MCF 10A (cell line): ENCODE results near the gene CYP19A1. TPM values are rescaled to one million over a fixed set of nuclear protein-coding genes. Genes with fewer than 3 reads are reported as not detected.

ENCODE experiments used
- BruUV-seq: library from RNA; stranded (reverse); fragments of 400-500 nt; replicated peaks from 2 replicates; lab custom pipeline; 2021; lab: Mats Ljungman, UMichigan
- CTCF ChIA-PET: fragments of 300-600 bp; sonication (Branson Sonifier 250); formaldehyde crosslinking; extraction: SDS; loops from one replicate; lab custom pipeline; 2021; ENCODE audit warnings: antibody characterized with exemption, inconsistent platforms; lab: Yijun Ruan, JAX
- POLR2A ChIA-PET: fragments of 300-600, 350-650 bp; sonication (Branson Sonifier 250); formaldehyde crosslinking; extraction: SDS; loops from one replicate; lab custom pipeline; 2020; ENCODE audit warnings: antibody characterized with exemption, inconsistent platforms; lab: Yijun Ruan, JAX
- DNase-seq: peaks from one replicate; pipeline ENCODE4 v3.0.0-alpha.2; 2018; ENCODE audit not compliant: unreplicated experiment
- H3K27ac Mint-ChIP-seq: one replicate; pipeline ENCODE4 v1.8.0; 2022; ENCODE audit warnings: mild to moderate bottlenecking, low read depth, mixed read lengths; ENCODE audit not compliant: unreplicated experiment
- H3K27me3 Mint-ChIP-seq: one replicate; pipeline ENCODE4 v1.8.0; 2022; ENCODE audit warnings: mixed read lengths; ENCODE audit not compliant: insufficient read depth, unreplicated experiment
- H3K36me3 Mint-ChIP-seq: one replicate; pipeline ENCODE4 v1.8.0; 2022; ENCODE audit warnings: mild to moderate bottlenecking, moderate library complexity, mixed read lengths; ENCODE audit not compliant: insufficient read depth, unreplicated experiment
- H3K4me1 Mint-ChIP-seq: one replicate; pipeline ENCODE4 v1.8.0; 2022; ENCODE audit warnings: mixed read lengths; ENCODE audit not compliant: insufficient read depth, unreplicated experiment
- H3K4me3 Mint-ChIP-seq: one replicate; pipeline ENCODE4 v1.8.0; 2022; ENCODE audit warnings: mild to moderate bottlenecking, moderate library complexity, mixed read lengths; ENCODE audit not compliant: unreplicated experiment
- H3K9me3 Mint-ChIP-seq: one replicate; pipeline ENCODE4 v1.8.0; 2022; ENCODE audit warnings: mixed read lengths; ENCODE audit not compliant: unreplicated experiment
- CTCF ChIP-seq: fragments of 200-600 bp; IDR thresholded peaks from one replicate; pipeline ENCODE4 v1.8.0; 2022; ENCODE audit warnings: antibody characterized with exemption, mild to moderate bottlenecking; ENCODE audit not compliant: unreplicated experiment
- intact Hi-C: fragments of 100-400 bp; cut with micrococcal nuclease; formaldehyde crosslinking; loops from 2 replicates; pipeline ENCODE4 v1.14.1; 2022
- total RNA-seq: library from RNA; stranded (reverse); gene quantifications from 2 replicates; pipeline ENCODE4 v1.2.3, GENCODE V29; 2022

CYP19A1 gene
- total RNA-seq, 1 experiment from 2014 or later = not detected

GRCh38 chr15:51307811-51308210 lies 30.6 kb downstream of the CYP19A1 start:
- peak; percentile 52 for DNase-seq
- H3K27ac Mint-ChIP-seq = no peak overlapping the region
- intact Hi-C loops = no loop called here
- H3K9me3 Mint-ChIP-seq = no peaks in the 10 kb centered on the region
- no peaks in the 10 kb centered on the region for H3K36me3 Mint-ChIP-seq
- no peak overlapping the region for H3K4me3 Mint-ChIP-seq
- BruUV-seq = no TSS peak
- CTCF ChIA-PET = interaction anchor here (0.6 to 1.2 kb wide), 3 partner anchors 9 to 91 kb away, joined by 3 read pairs; no protein-coding TSS in a partner anchor
- peaks cover 13% of the 10 kb centered on the region for H3K4me1 Mint-ChIP-seq
- POLR2A ChIA-PET = interaction anchor here (1.3 kb wide), 1 partner anchor 22 kb away, joined by 5 read pairs; no protein-coding TSS in a partner anchor
- no peaks in the 10 kb centered on the region for H3K27me3 Mint-ChIP-seq
- TF ChIP-seq CTCF = no peak

- CTCF ChIA-PET = interaction anchor here (0.6 to 1.2 kb wide), 4 partner anchors 8 to 92 kb away, joined by 3 read pairs; no protein-coding TSS in a partner anchor
- no peak for DNase-seq
These were observed 31.1 kb downstream of the CYP19A1 start for GRCh38 chr15:51307325-51307724.

GRCh38 chr15:51303462-51303980 lies 34.9 kb downstream of the CYP19A1 start:
- intact Hi-C loops = no loop called here
- H3K4me3 Mint-ChIP-seq = no peak overlapping the region
- BruUV-seq = no TSS peak

More at GRCh38 chr15:51307325-51307724, 31.1 kb downstream of the CYP19A1 start:
- intact Hi-C loops = no loop called here
- Mint-ChIP-seq H3K9me3 (no peaks in the 10 kb centered on the region), H3K4me1 (peaks cover 12% of the 10 kb centered on the region), H3K36me3 (no peaks in the 10 kb centered on the region), H3K4me3 (no peak overlapping the region), H3K27me3 (no peaks in the 10 kb centered on the region), H3K27ac (no peak overlapping the region)
- no TSS peak for BruUV-seq
- no peak for TF ChIP-seq CTCF
- POLR2A ChIA-PET = interaction anchor here (1.3 kb wide), 1 partner anchor 21 kb away, joined by 5 read pairs; no protein-coding TSS in a partner anchor

More at GRCh38 chr15:51303462-51303980, 34.9 kb downstream of the CYP19A1 start:
- Mint-ChIP-seq H3K27me3 (no peaks in the 10 kb centered on the region), H3K36me3 (no peaks in the 10 kb centered on the region), H3K9me3 (no peaks in the 10 kb centered on the region), H3K4me1 (peaks cover 12% of the 10 kb centered on the region), H3K27ac (no peak overlapping the region)
- DNase-seq = no peak
- POLR2A ChIA-PET = no interaction called here
- CTCF ChIA-PET = interaction anchor here (0.6 to 1.2 kb wide), 3 partner anchors 22 to 425 kb away, joined by 3 to 4 read pairs (median 3); no protein-coding TSS in a partner anchor
- no peak for TF ChIP-seq CTCF
